ENCODE results near the gene PEX3.
"Not testable (repeated sequence)": the region's sequence is repeated elsewhere in the genome, so short reads cannot be mapped to it uniquely, and the experiment has no call there.

GRCh38 chr6:143510326-143510725 lies 59.7 kb downstream of the PEX3 start:
- TF ChIP-seq CTCF (conservative IDR thresholded peaks at IDR 0.05; ENCODE audit: low read depth, low read length); EZH2 (IDR thresholded peaks at IDR 0.05; ENCODE audit: low read length, unreplicated experiment); EZH2phosphoT487 (IDR thresholded peaks at IDR 0.05; ENCODE audit: borderline replicate concordance, low read length): not testable (repeated sequence)
